HepG2 (cell line): ENCODE results near the gene GLIS2. TPM values are rescaled to one million over a fixed set of nuclear protein-coding genes. Genes with fewer than 3 reads are reported as not detected.

Source experiments
- CHD4 ChIP-seq: fragments of 200-600 bp; sonication (generic); IDR thresholded peaks from 2 replicates; pipeline ENCODE4 v1.7.0; 2017; ENCODE audit warnings: mild to moderate bottlenecking, low read length, borderline replicate concordance
- ERF ChIP-seq: IDR thresholded peaks from 2 replicates; pipeline ENCODE4 v1.6.1; 2018; ENCODE audit warnings: missing biosample characterization, missing genetic modification reagents
- FOXC1 ChIP-seq: sonication (generic); formaldehyde crosslinking; IDR thresholded peaks from 2 replicates; pipeline ENCODE4 v1.8.0; 2022; ENCODE audit warnings: mild to moderate bottlenecking, missing genetic modification reagents, borderline replicate concordance
- GATAD1 ChIP-seq: IDR thresholded peaks from 2 replicates; pipeline ENCODE4 v1.6.1; 2016; ENCODE audit warnings: missing genetic modification reagents, missing compliant biosample characterization
- GTF3A ChIP-seq: sonication (generic); formaldehyde crosslinking; conservative IDR thresholded peaks from 2 replicates; pipeline ENCODE4 v1.4.0; 2020; ENCODE audit warnings: mild to moderate bottlenecking, missing genetic modification reagents
- KLF6 ChIP-seq: IDR thresholded peaks from 2 replicates; pipeline ENCODE4 v1.8.0; 2016; ENCODE audit warnings: missing biosample characterization, missing genetic modification reagents
- LCORL ChIP-seq, 2 experiments: fragments of 450-650 bp in 1 of 2; sonication (generic) in 1 of 2; formaldehyde crosslinking in 1 of 2; IDR thresholded peaks; 2 replicates each; pipeline versions ENCODE4 v1.5.0 to v1.6.1; 2017 to 2020; ENCODE audit warnings: antibody characterized with exemption in 1 of 2, missing genetic modification reagents in 1 of 2
- NFE2L2 ChIP-seq: fragments of 150-350 bp; IDR thresholded peaks from 2 replicates; pipeline ENCODE4 v1.6.1; 2014; ENCODE audit warnings: low read length
- SOX6 ChIP-seq, 2 experiments: fragments of 450-650 bp in 1 of 2; sonication (generic) in 1 of 2; formaldehyde crosslinking in 1 of 2; IDR thresholded peaks; 2 replicates each; pipeline versions ENCODE4 v1.4.0 to v1.6.1; 2017 to 2020; ENCODE audit warnings: antibody characterized with exemption in 1 of 2, mild to moderate bottlenecking in 1 of 2, missing genetic modification reagents in 1 of 2
- TOE1 ChIP-seq: sonication (generic); formaldehyde crosslinking; IDR thresholded peaks from 2 replicates; pipeline ENCODE4 v1.4.0; 2020; ENCODE audit warnings: mild to moderate bottlenecking, missing genetic modification reagents
- YEATS2 ChIP-seq: sonication (generic); formaldehyde crosslinking; IDR thresholded peaks from 2 replicates; pipeline ENCODE4 v1.4.0; 2020; ENCODE audit warnings: missing genetic modification reagents, borderline replicate concordance
- ZMYM4 ChIP-seq: sonication (generic); formaldehyde crosslinking; IDR thresholded peaks from 2 replicates; pipeline ENCODE4 v1.8.1; 2023; ENCODE audit warnings: mild to moderate bottlenecking, missing genetic modification reagents
- ZNF558 ChIP-seq: sonication (generic); formaldehyde crosslinking; IDR thresholded peaks from 2 replicates; pipeline ENCODE4 v1.9.0; 2022; ENCODE audit warnings: mild to moderate bottlenecking, missing genetic modification reagents, borderline replicate concordance
- polyA plus RNA-seq, 8 experiments: library from polyadenylated mRNA; depleted of rRNA in 3 of 8; stranded (reverse) in 7 of 8; unstranded in 1 of 8; fragments of >200 nt; fragmentation: Illumina TruSeq in 4 of 8; extraction: Trizol in 4 of 8; gene quantifications; 2 replicates each; pipeline versions ENCODE4 v1.2.1 to v1.2.3, GENCODE V29; 2011 to 2016; ENCODE audit warnings: low read depth in 4 of 8, missing spikeins in 1 of 8, mixed read lengths in 1 of 8; ENCODE audit not compliant: insufficient read depth in 1 of 8
- total RNA-seq, 5 experiments: library from RNA; depleted of rRNA; stranded (reverse); fragments of >200 nt; fragmentation: Illumina TruSeq; extraction: Trizol; gene quantifications; 2 replicates each; pipeline ENCODE4 v1.2.3, GENCODE V29; 2016; ENCODE audit warnings: low read depth in 1 of 5
- TF ChIP-seq, protein P1 (sequence below): sonication (generic); formaldehyde crosslinking; IDR thresholded peaks from 2 replicates; pipeline ENCODE4; 2020; ENCODE audit warnings: missing genetic modification reagents, mild to moderate bottlenecking, borderline replicate concordance
- TF ChIP-seq, protein P2 (sequence below): sonication (generic); formaldehyde crosslinking; conservative IDR thresholded peaks from 2 replicates; pipeline ENCODE4 v1.8.1; 2023; ENCODE audit warnings: missing genetic modification reagents
- TF ChIP-seq, protein P3 (sequence below): IDR thresholded peaks from 2 replicates; pipeline ENCODE4 v1.6.1; 2012; ENCODE audit warnings: low read depth, low read length, improper control_type of control experiment
- TF ChIP-seq, protein P4 (sequence below): sonication (generic); formaldehyde crosslinking; IDR thresholded peaks from 2 replicates; pipeline ENCODE4 v1.5.1; 2020; ENCODE audit warnings: mild to moderate bottlenecking, missing genetic modification reagents, moderate library complexity

GLIS2 gene
- total and polyA plus RNA-seq, 2 of the 13 experiments (the other 11 are each of a cell fraction or from before 2014, with no cell fraction given), result 0.28 to 0.29 TPM

DNA sequence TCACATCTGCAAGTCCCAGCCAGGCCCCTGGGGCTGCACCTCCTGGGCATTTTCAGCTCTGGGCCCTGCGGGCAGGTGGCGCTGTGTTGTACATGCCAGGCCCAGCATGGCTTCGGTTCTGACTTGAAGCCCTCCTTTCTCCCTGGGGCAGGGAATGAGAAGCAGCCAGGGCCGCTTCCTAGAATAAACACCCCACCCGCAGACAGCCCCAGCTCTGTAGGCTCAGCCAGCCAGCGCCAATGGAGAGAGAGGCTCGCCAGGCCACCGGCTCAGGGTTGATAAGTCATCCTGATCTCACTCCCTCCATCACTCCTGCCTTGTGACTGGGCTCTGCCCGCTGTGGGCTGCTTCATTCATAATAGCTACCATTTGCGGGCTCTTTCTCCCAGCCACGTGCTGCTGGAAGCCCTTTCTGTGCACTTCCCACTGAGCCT lies 6.0 kb upstream of the GLIS2 start (continued):
- TF ChIP-seq, protein P1, sequence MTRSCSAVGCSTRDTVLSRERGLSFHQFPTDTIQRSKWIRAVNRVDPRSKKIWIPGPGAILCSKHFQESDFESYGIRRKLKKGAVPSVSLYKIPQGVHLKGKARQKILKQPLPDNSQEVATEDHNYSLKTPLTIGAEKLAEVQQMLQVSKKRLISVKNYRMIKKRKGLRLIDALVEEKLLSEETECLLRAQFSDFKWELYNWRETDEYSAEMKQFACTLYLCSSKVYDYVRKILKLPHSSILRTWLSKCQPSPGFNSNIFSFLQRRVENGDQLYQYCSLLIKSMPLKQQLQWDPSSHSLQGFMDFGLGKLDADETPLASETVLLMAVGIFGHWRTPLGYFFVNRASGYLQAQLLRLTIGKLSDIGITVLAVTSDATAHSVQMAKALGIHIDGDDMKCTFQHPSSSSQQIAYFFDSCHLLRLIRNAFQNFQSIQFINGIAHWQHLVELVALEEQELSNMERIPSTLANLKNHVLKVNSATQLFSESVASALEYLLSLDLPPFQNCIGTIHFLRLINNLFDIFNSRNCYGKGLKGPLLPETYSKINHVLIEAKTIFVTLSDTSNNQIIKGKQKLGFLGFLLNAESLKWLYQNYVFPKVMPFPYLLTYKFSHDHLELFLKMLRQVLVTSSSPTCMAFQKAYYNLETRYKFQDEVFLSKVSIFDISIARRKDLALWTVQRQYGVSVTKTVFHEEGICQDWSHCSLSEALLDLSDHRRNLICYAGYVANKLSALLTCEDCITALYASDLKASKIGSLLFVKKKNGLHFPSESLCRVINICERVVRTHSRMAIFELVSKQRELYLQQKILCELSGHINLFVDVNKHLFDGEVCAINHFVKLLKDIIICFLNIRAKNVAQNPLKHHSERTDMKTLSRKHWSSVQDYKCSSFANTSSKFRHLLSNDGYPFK (CRISPR knock-in tag), result no peak
- TF ChIP-seq ZMYM4 (CRISPR knock-in tag) (0 out of 2 replicates have a peak, but pooled peaks have one; percentile 32), SOX6 (IDR thresholded peaks at IDR 0.05) (no peak), SOX6 (CRISPR knock-in tag; IDR thresholded peaks at IDR 0.05) (no peak), GATAD1 (peak; percentile 53; the same call in 1 of the 2 replicates), TOE1 (no peak), ZNF558 (CRISPR knock-in tag) (no peak), FOXC1 (CRISPR knock-in tag) (0 out of 2 replicates have a peak, but pooled peaks have one; percentile 56), CHD4 (no peak), GTF3A (CRISPR knock-in tag) (no peak), LCORL (IDR thresholded peaks at IDR 0.05) (no peak), LCORL (CRISPR knock-in tag; IDR thresholded peaks at IDR 0.05) (0 out of 2 replicates have a peak, but pooled peaks have one; percentile 33), YEATS2 (CRISPR knock-in tag) (peak; percentile 38; the same call in 1 of the 2 replicates), ERF (peak; percentile 56; the same call in 1 of the 2 replicates), NFE2L2 (no peak), KLF6 (no peak)
- TF ChIP-seq, protein P2, sequence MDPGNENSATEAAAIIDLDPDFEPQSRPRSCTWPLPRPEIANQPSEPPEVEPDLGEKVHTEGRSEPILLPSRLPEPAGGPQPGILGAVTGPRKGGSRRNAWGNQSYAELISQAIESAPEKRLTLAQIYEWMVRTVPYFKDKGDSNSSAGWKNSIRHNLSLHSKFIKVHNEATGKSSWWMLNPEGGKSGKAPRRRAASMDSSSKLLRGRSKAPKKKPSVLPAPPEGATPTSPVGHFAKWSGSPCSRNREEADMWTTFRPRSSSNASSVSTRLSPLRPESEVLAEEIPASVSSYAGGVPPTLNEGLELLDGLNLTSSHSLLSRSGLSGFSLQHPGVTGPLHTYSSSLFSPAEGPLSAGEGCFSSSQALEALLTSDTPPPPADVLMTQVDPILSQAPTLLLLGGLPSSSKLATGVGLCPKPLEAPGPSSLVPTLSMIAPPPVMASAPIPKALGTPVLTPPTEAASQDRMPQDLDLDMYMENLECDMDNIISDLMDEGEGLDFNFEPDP (CRISPR knock-in tag), result no peak
- TF ChIP-seq, protein P3, sequence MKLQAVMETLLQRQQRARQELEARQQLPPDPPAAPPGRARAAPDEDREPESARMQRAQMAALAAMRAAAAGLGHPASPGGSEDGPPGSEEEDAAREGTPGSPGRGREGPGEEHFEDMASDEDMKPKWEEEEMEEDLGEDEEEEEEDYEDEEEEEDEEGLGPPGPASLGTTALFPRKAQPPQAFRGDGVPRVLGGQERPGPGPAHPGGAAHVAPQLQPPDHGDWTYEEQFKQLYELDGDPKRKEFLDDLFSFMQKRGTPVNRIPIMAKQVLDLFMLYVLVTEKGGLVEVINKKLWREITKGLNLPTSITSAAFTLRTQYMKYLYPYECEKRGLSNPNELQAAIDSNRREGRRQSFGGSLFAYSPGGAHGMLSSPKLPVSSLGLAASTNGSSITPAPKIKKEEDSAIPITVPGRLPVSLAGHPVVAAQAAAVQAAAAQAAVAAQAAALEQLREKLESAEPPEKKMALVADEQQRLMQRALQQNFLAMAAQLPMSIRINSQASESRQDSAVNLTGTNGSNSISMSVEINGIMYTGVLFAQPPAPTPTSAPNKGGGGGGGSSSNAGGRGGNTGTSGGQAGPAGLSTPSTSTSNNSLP, result no peak
- TF ChIP-seq, protein P4, sequence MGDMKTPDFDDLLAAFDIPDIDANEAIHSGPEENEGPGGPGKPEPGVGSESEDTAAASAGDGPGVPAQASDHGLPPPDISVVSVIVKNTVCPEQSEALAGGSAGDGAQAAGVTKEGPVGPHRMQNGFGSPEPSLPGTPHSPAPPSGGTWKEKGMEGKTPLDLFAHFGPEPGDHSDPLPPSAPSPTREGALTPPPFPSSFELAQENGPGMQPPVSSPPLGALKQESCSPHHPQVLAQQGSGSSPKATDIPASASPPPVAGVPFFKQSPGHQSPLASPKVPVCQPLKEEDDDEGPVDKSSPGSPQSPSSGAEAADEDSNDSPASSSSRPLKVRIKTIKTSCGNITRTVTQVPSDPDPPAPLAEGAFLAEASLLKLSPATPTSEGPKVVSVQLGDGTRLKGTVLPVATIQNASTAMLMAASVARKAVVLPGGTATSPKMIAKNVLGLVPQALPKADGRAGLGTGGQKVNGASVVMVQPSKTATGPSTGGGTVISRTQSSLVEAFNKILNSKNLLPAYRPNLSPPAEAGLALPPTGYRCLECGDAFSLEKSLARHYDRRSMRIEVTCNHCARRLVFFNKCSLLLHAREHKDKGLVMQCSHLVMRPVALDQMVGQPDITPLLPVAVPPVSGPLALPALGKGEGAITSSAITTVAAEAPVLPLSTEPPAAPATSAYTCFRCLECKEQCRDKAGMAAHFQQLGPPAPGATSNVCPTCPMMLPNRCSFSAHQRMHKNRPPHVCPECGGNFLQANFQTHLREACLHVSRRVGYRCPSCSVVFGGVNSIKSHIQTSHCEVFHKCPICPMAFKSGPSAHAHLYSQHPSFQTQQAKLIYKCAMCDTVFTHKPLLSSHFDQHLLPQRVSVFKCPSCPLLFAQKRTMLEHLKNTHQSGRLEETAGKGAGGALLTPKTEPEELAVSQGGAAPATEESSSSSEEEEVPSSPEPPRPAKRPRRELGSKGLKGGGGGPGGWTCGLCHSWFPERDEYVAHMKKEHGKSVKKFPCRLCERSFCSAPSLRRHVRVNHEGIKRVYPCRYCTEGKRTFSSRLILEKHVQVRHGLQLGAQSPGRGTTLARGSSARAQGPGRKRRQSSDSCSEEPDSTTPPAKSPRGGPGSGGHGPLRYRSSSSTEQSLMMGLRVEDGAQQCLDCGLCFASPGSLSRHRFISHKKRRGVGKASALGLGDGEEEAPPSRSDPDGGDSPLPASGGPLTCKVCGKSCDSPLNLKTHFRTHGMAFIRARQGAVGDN (CRISPR knock-in tag), result peak; percentile 75
